Measurements from ENCODE around the gene PTPN7.
"Not testable (repeated sequence)": the region's sequence is repeated elsewhere in the genome, so short reads cannot be mapped to it uniquely, and the experiment has no call there.

Gene PTPN7

GRCh38 chr1:202189001-202189790 lies 28.8 kb upstream of the PTPN7 start:
- peak; percentile 68 for DNase-seq

- DNase-seq, result no peak
These were observed 27.4 kb upstream of the PTPN7 start for GRCh38 chr1:202187697-202188407.

- DNase-seq, result no peak
These were observed 26.8 kb upstream of the PTPN7 start for GRCh38 chr1:202187041-202187671.

GRCh38 chr1:202186327-202186726 lies 25.9 kb upstream of the PTPN7 start:
- no peak for DNase-seq

- DNase-seq, result peak; percentile 67
These were observed 24.5 kb upstream of the PTPN7 start for GRCh38 chr1:202184750-202185460.

GRCh38 chr1:202182040-202182877 lies 21.9 kb upstream of the PTPN7 start:
- DNase-seq, result no peak

GRCh38 chr1:202181586-202181985 lies 21.2 kb upstream of the PTPN7 start:
- no peak for DNase-seq

GRCh38 chr1:202180751-202181139 lies 20.3 kb upstream of the PTPN7 start:
- not testable (repeated sequence) for DNase-seq

- no peak for DNase-seq
These were observed 19.7 kb upstream of the PTPN7 start for GRCh38 chr1:202179828-202180750.

- no peak for DNase-seq
These were observed 16.8 kb upstream of the PTPN7 start for GRCh38 chr1:202176949-202177927.

- no peak for DNase-seq
These were observed 13.6 kb upstream of the PTPN7 start for GRCh38 chr1:202173993-202174392.

GRCh38 chr1:202172015-202172355 lies 11.6 kb upstream of the PTPN7 start:
- DNase-seq, result no peak

GRCh38 chr1:202171292-202172014 lies 11.1 kb upstream of the PTPN7 start:
- no peak for DNase-seq

- DNase-seq, result no peak
These were observed 10.3 kb upstream of the PTPN7 start for GRCh38 chr1:202170726-202171125.

GRCh38 chr1:202168861-202169260 lies 8.5 kb upstream of the PTPN7 start:
- DNase-seq, result no peak

- DNase-seq, result no peak
These were observed 7.5 kb upstream of the PTPN7 start for GRCh38 chr1:202167708-202168415.

GRCh38 chr1:202167054-202167453 lies 6.7 kb upstream of the PTPN7 start:
- not testable (repeated sequence) for DNase-seq
